K562 (cell line): ENCODE results near the gene SURF6. TPM values are rescaled to one million over a fixed set of nuclear protein-coding genes. Genes with fewer than 3 reads are reported as not detected.

ENCODE experiments used
- ATF6 ChIP-seq: sonication (generic); formaldehyde crosslinking; IDR thresholded peaks from 2 replicates; pipeline ENCODE4 v1.4.0; 2020; ENCODE audit warnings: mild to moderate bottlenecking, missing genetic modification reagents
- CHD7 ChIP-seq: fragments of 200-600 bp; sonication (generic); IDR thresholded peaks from one replicate; pipeline ENCODE4 v1.6.1; 2012; ENCODE audit warnings: mild to moderate bottlenecking, low read depth, low read length, inconsistent platforms
- CSDE1 ChIP-seq, 2 experiments: fragments of 450-650 bp; IDR thresholded peaks; 2 replicates each; pipeline ENCODE4 v1.6.1; 2016; ENCODE audit warnings: mild to moderate bottlenecking in 1 of 2
- GMEB1 ChIP-seq: fragments of 250-450 bp; sonication (Bioruptor Pico); IDR thresholded peaks from 2 replicates; pipeline ENCODE4 v1.4.0; 2020; ENCODE audit warnings: mild to moderate bottlenecking
- GTF2A2 ChIP-seq: IDR thresholded peaks from 2 replicates; pipeline ENCODE4 v1.6.1; 2016; ENCODE audit warnings: mild to moderate bottlenecking, missing genetic modification characterization, missing compliant biosample characterization
- HLTF ChIP-seq: fragments of 450-650 bp; IDR thresholded peaks from 2 replicates; pipeline ENCODE4 v1.6.1; 2016
- ID3 ChIP-seq, 2 experiments: fragments of 250-450 bp in 1 of 2; fragments of 450-650 bp in 1 of 2; sonication (Bioruptor Pico) in 1 of 2; IDR thresholded peaks; 2 replicates each; pipeline versions ENCODE4 v1.6.1 to v1.8.0; 2016 to 2021; ENCODE audit warnings: mild to moderate bottlenecking in 2 of 2, moderate library complexity in 2 of 2, missing compliant biosample characterization in 1 of 2, missing genetic modification characterization in 1 of 2
- TRIM28 ChIP-seq: fragments of 450-650 bp; IDR thresholded peaks from 2 replicates; pipeline ENCODE4 v1.6.1; 2017
- ZFX ChIP-seq: sonication (generic); formaldehyde crosslinking; IDR thresholded peaks from 2 replicates; pipeline ENCODE4 v1.8.0; 2022; ENCODE audit warnings: mild to moderate bottlenecking, missing genetic modification reagents, moderate library complexity
- ZNF212 ChIP-seq: fragments of 450-650 bp; formaldehyde crosslinking; IDR thresholded peaks from 2 replicates; pipeline ENCODE4 v1.4.0; 2020; ENCODE audit warnings: mild to moderate bottlenecking
- ZNF444 ChIP-seq: fragments of 250-450 bp; sonication (Bioruptor Pico); IDR thresholded peaks from 2 replicates; pipeline ENCODE4 v1.4.0; 2020; ENCODE audit warnings: mild to moderate bottlenecking, moderate library complexity
- polyA plus RNA-seq, 8 experiments: library from polyadenylated mRNA; depleted of rRNA in 4 of 8; stranded (reverse) in 5 of 8; unstranded in 3 of 8; fragments of >200 nt; fragmentation: Nextera tagmentation in 2 of 8; fragmentation: Illumina TruSeq in 1 of 8; extraction: Ambion mirVana in 2 of 8; extraction: Trizol in 1 of 8; gene quantifications; 2 replicates each; pipeline versions ENCODE4 v1.2.1 to v1.2.3, GENCODE V29; 2011 to 2014; ENCODE audit warnings: inconsistent platforms in 1 of 8, missing spikeins in 1 of 8
- total RNA-seq, 7 experiments: library from RNA; depleted of rRNA in 6 of 7; stranded (reverse); fragments of >200 nt in 6 of 7; fragmentation: Illumina TruSeq in 2 of 7; extraction: Trizol in 2 of 7; gene quantifications; 2 replicates each; pipeline versions ENCODE4 v1.2.1 to v1.2.3, GENCODE V29; 2011 to 2021; ENCODE audit warnings: low replicate concordance in 1 of 7

The SURF6 gene
- total and polyA plus RNA-seq, 9 of the 15 experiments (the other 6 are each of a cell fraction or from before 2014, with no cell fraction given): 1.4 to 68.3 (median 14.7) TPM

- TF ChIP-seq GTF2A2 (peak; percentile 59; the same call in 1 of the 2 replicates), HLTF (peak; percentile 73; the same call in 1 of the 2 replicates), ATF6 (CRISPR knock-in tag) (peak; percentile 56; the same call in 1 of the 2 replicates), ZNF212 (no peak), TRIM28 (no peak), CSDE1 (IDR thresholded peaks at IDR 0.05) (peak in 1 of 2 experiments; percentile 10; a peak in 1 of 4 replicates), ZFX (CRISPR knock-in tag) (peak; percentile 74), ID3 (CRISPR knock-in tag; IDR thresholded peaks at IDR 0.05) (no peak), ID3 (tag; IDR thresholded peaks at IDR 0.05) (peak; percentile 79; the same call in 1 of the 2 replicates), CHD7 (no peak), ZNF444 (CRISPR knock-in tag) (0 out of 2 replicates have a peak, but pooled peaks have one; percentile 10), GMEB1 (CRISPR knock-in tag) (no peak; the same call in 1 of the 2 replicates)
These were observed 12.2 kb upstream of the SURF6 start, which contains the start of the genes MED22 and RPL7A (continued) for GRCh38 chr9:133347985-133348717.
